A549 (cell line): Measurements from ENCODE around the gene EIF3D. TPM values are rescaled to one million over a fixed set of nuclear protein-coding genes. Genes with fewer than 3 reads are reported as not detected.
"Not testable (repeated sequence)": the region's sequence is repeated elsewhere in the genome, so short reads cannot be mapped to it uniquely, and the experiment has no call there.

Source experiments
- ATAC-seq, 2 experiments: fragments of 200-7000 bp in 1 of 2; fragments of >200 bp in 1 of 2; cut with Nextera tagmentation in 1 of 2; cut with Tn5 transposase in 1 of 2; 3 replicates each; pipeline versions ENCODE4 v1.8.0 to v1.9.1; 2018 to 2020; ENCODE audit warnings: mild to moderate bottlenecking in 1 of 2, moderate library complexity in 1 of 2
- CTCF ChIA-PET: fragments of 300-600 bp; sonication (Branson Sonifier 250); formaldehyde crosslinking; extraction: SDS; loops from one replicate; lab custom pipeline; 2021; ENCODE audit warnings: antibody characterized with exemption, inconsistent platforms; lab: Yijun Ruan, JAX
- POLR2A ChIA-PET: fragments of 350-600 bp; formaldehyde crosslinking; extraction: SDS; loops from one replicate; lab custom pipeline; 2021; ENCODE audit warnings: antibody characterized with exemption, inconsistent platforms; lab: Yijun Ruan, JAX
- DNase-seq, 2 experiments: peaks; one replicate each; pipeline versions ENCODE4 v3.0.0 to v3.0.0-alpha.2; 2011 to 2016; ENCODE audit warnings: low read depth in 1 of 2, low spot score in 1 of 2
- FAIRE-seq: peaks from 2 replicates; lab custom pipeline; 2011; peaks lifted over from hg19 to GRCh38; lab: Jason Lieb, UNC
- H3K27ac ChIP-seq, 2 experiments: fragments of >200 bp; sonication (Bioruptor Twin); formaldehyde crosslinking; 3 replicates each; pipeline ENCODE4 v1.5.1; 2016 to 2017
- H3K4me1 ChIP-seq: fragments of >200 bp; sonication (Bioruptor Twin); formaldehyde crosslinking; 3 replicates; pipeline ENCODE4 v1.6.1; 2016
- H3K4me2 ChIP-seq: fragments of >200 bp; sonication (Bioruptor Twin); formaldehyde crosslinking; 3 replicates; pipeline ENCODE4 v1.6.1; 2016
- H3K4me3 ChIP-seq: fragments of >200 bp; sonication (Bioruptor Twin); formaldehyde crosslinking; 3 replicates; pipeline ENCODE4 v1.5.1; 2016
- H3K9me3 ChIP-seq: fragments of >200 bp; sonication (Bioruptor Twin); formaldehyde crosslinking; 3 replicates; pipeline ENCODE4 v1.6.1; 2016
- ATOH8 ChIP-seq: fragments of 250-450 bp; sonication (Bioruptor Pico); IDR thresholded peaks from 2 replicates; pipeline ENCODE4 v1.5.0; 2020; ENCODE audit warnings: low read depth, mild to moderate bottlenecking, moderate library complexity
- BCL3 ChIP-seq: fragments of >200 bp; sonication (Bioruptor Twin); formaldehyde crosslinking; IDR thresholded peaks from 3 replicates; pipeline ENCODE4 v1.6.1; 2016
- BHLHE40 ChIP-seq: IDR thresholded peaks from 2 replicates; pipeline ENCODE4 v1.6.1; 2012; ENCODE audit warnings: low read depth, low read length, inconsistent platforms
- CBX8 ChIP-seq: fragments of 200-600 bp; sonication (generic); IDR thresholded peaks from 2 replicates; pipeline ENCODE4 v1.6.1; 2016
- CTCF ChIP-seq: fragments of >200 bp; sonication (Bioruptor Twin); formaldehyde crosslinking; IDR thresholded peaks from 3 replicates; pipeline ENCODE4 v1.5.1; 2016
- FOSL2 ChIP-seq, 2 experiments: fragments of 450-650 bp in 1 of 2; fragments of >200 bp in 1 of 2; sonication (Bioruptor Twin) in 1 of 2; formaldehyde crosslinking; IDR thresholded peaks; 2 replicates each; pipeline versions ENCODE4 v1.5.0 to v1.6.1; 2016 to 2020; ENCODE audit warnings: mild to moderate bottlenecking in 1 of 2, moderate library complexity in 1 of 2
- FOXS1 ChIP-seq: fragments of 250-450 bp; sonication (Bioruptor Pico); IDR thresholded peaks from 2 replicates; pipeline ENCODE4 v1.5.0; 2020; ENCODE audit warnings: mild to moderate bottlenecking, moderate library complexity
- HOXB13 ChIP-seq: fragments of 250-450 bp; sonication (Bioruptor Pico); IDR thresholded peaks from 2 replicates; pipeline ENCODE4 v1.5.0; 2020; ENCODE audit warnings: low read depth, mild to moderate bottlenecking, moderate library complexity
- HOXB5 ChIP-seq: fragments of 250-450 bp; sonication (Bioruptor Pico); IDR thresholded peaks from 2 replicates; pipeline ENCODE4 v1.5.0; 2020; ENCODE audit warnings: mild to moderate bottlenecking, moderate library complexity
- JUN ChIP-seq, 2 experiments: fragments of >200 bp; sonication (Bioruptor Twin); formaldehyde crosslinking; IDR thresholded peaks; 2 replicates in 1 of 2; 3 replicates in 1 of 2; pipeline ENCODE4 v1.6.1; 2016 to 2017
- KDM1A ChIP-seq: fragments of 200-600 bp; sonication (generic); IDR thresholded peaks from 2 replicates; pipeline ENCODE4 v1.6.1; 2016; ENCODE audit warnings: low read depth, mild to moderate bottlenecking
- MAX ChIP-seq: IDR thresholded peaks from 2 replicates; pipeline ENCODE4 v1.6.1; 2012
- MYC ChIP-seq: IDR thresholded peaks from 2 replicates; pipeline ENCODE4 v1.6.1; 2012; ENCODE audit warnings: mild to moderate bottlenecking, inconsistent platforms, low read length, improper control_type of control experiment, borderline replicate concordance
- NFE2L2 ChIP-seq: fragments of 150-350 bp; conservative IDR thresholded peaks from 2 replicates; pipeline ENCODE4 v1.6.1; 2014; ENCODE audit warnings: low read length
- PHF8 ChIP-seq: fragments of 200-600 bp; sonication (generic); IDR thresholded peaks from 2 replicates; pipeline ENCODE4 v1.6.1; 2016; ENCODE audit warnings: low read depth, mild to moderate bottlenecking, antibody characterized with exemption, moderate library complexity, borderline replicate concordance
- RARB ChIP-seq: fragments of 250-450 bp; sonication (Bioruptor Pico); IDR thresholded peaks from 2 replicates; pipeline ENCODE4 v1.8.0; 2021; ENCODE audit warnings: mild to moderate bottlenecking, moderate library complexity
- SMC3 ChIP-seq: fragments of >200 bp; sonication (Bioruptor Twin); formaldehyde crosslinking; IDR thresholded peaks from 3 replicates; pipeline ENCODE4 v1.6.1; 2018; ENCODE audit warnings: inconsistent platforms
- ZNF302 ChIP-seq: fragments of 250-450 bp; sonication (Bioruptor Pico); IDR thresholded peaks from 2 replicates; pipeline ENCODE4 v1.9.0; 2021; ENCODE audit warnings: inconsistent platforms, mild to moderate bottlenecking, moderate library complexity
- WGBS: methylation state at CpG from one replicate; pipeline ENCODE4 v1.1.6; 2017; ENCODE audit errors: missing lambda C conversion rate; 5-methylcytosine and 5-hydroxymethylcytosine counted together
- polyA plus RNA-seq, 4 experiments: library from polyadenylated mRNA; depleted of rRNA in 3 of 4; stranded (reverse); fragments of >200 nt; fragmentation: RNase III in 1 of 4; extraction: RNeasy Plus Mini Kit Qiagen cat#74134 plus additional on column Dnase treatment in 1 of 4; gene quantifications; 2 replicates in 3 of 4; 3 replicates in 1 of 4; pipeline ENCODE4 v1.2.3, GENCODE V29; 2011 to 2017
- TF ChIP-seq, protein P1 (sequence below): IDR thresholded peaks from 2 replicates; pipeline ENCODE4 v1.6.1; 2012
- TF ChIP-seq, protein P2 (sequence below): fragments of 450-650 bp; IDR thresholded peaks from 2 replicates; pipeline ENCODE4 v1.6.1; 2014; ENCODE audit warnings: antibody characterized with exemption
- TF ChIP-seq, protein P3 (sequence below): IDR thresholded peaks from 2 replicates; pipeline ENCODE4 v1.6.1; 2012; ENCODE audit warnings: low read depth, borderline replicate concordance

The EIF3D gene
- polyA plus RNA-seq, 2 of the 4 experiments (the other 2 are of a cell fraction) = 171 to 304 TPM

DNA sequence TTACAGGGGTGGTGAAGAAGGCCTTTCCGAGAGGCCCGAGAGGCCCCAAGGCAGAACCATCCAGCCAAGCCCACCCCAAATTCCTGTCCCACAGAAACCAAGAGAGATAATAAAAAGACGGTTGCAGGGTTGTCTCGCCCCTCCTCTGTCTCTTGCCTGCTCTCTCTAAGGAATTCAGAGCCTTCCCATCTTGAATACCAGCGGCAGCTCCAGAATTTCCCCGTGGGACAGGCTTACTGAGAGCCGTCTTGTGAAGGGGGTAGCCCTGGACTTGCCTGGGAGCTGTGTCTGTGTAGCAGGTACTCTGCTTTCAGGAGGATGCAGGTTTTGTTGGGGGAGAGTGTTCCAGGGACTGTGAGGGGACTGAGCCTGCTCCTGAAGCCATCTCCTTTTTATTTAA, 9.6 kb upstream of the EIF3D start:
- POLR2A ChIA-PET = no interaction called here
- no peak overlapping the region for H3K4me3 ChIP-seq
- H3K4me2 ChIP-seq = no peak overlapping the region
- no peak for ATAC-seq
- TF ChIP-seq ZNF302 = no peak
- TF ChIP-seq MYC = no peak
- TF ChIP-seq JUN (IDR thresholded peaks at IDR 0.05) = no peak
- TF ChIP-seq BCL3 = no peak
- TF ChIP-seq, protein P1, sequence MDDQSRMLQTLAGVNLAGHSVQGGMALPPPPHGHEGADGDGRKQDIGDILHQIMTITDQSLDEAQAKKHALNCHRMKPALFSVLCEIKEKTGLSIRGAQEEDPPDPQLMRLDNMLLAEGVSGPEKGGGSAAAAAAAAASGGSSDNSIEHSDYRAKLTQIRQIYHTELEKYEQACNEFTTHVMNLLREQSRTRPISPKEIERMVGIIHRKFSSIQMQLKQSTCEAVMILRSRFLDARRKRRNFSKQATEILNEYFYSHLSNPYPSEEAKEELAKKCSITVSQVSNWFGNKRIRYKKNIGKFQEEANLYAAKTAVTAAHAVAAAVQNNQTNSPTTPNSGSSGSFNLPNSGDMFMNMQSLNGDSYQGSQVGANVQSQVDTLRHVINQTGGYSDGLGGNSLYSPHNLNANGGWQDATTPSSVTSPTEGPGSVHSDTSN = no peak
- TF ChIP-seq PHF8 = no peak
- no peak for TF ChIP-seq RARB (CRISPR knock-in tag)
- no peak for TF ChIP-seq NFE2L2
- TF ChIP-seq BHLHE40 = no peak
- no peak for TF ChIP-seq HOXB5
- no peak for TF ChIP-seq SMC3
- no peak for TF ChIP-seq FOSL2 (IDR thresholded peaks at IDR 0.05)
- no peak for TF ChIP-seq FOSL2 (CRISPR knock-in tag; IDR thresholded peaks at IDR 0.05)
- TF ChIP-seq, protein P2, sequence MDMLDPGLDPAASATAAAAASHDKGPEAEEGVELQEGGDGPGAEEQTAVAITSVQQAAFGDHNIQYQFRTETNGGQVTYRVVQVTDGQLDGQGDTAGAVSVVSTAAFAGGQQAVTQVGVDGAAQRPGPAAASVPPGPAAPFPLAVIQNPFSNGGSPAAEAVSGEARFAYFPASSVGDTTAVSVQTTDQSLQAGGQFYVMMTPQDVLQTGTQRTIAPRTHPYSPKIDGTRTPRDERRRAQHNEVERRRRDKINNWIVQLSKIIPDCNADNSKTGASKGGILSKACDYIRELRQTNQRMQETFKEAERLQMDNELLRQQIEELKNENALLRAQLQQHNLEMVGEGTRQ = no peak
- no peak for TF ChIP-seq MAX
- TF ChIP-seq KDM1A = no peak
- no peak for TF ChIP-seq FOXS1 (CRISPR knock-in tag)
- TF ChIP-seq, protein P3, sequence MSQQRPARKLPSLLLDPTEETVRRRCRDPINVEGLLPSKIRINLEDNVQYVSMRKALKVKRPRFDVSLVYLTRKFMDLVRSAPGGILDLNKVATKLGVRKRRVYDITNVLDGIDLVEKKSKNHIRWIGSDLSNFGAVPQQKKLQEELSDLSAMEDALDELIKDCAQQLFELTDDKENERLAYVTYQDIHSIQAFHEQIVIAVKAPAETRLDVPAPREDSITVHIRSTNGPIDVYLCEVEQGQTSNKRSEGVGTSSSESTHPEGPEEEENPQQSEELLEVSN = no peak
- TF ChIP-seq ATOH8 = no peak
- TF ChIP-seq, all 56 proteins: peak for 0
- FAIRE-seq (no peak), DNase-seq (no peak)
- Histone ChIP-seq H3K4me1 (peaks cover 14% of the 10 kb centered on the region), H3K27ac (no peak overlapping the region), H3K9me3 (no peaks in the 10 kb centered on the region)
- 76% methylated on average over 7 of the region's 7 CpGs for WGBS
- CTCF ChIA-PET = interaction anchor here (1.3 kb wide), 2 partner anchors 9 to 219 kb away, joined by 3 to 4 read pairs; no protein-coding TSS in a partner anchor

GRCh38 chr22:36536717-36537116, 7.8 kb upstream of the EIF3D start:
- ChIA-PET POLR2A (no interaction called here), CTCF (interaction anchor here (1.0 kb wide), 2 partner anchors 9 to 10 kb away, joined by 3 read pairs; no protein-coding TSS in a partner anchor)
- H3K4me3 ChIP-seq = no peak overlapping the region
- H3K9me3 ChIP-seq = no peaks in the 10 kb centered on the region
- H3K27ac ChIP-seq = no peak overlapping the region
- FAIRE-seq (no peak), DNase-seq (no peak), ATAC-seq (no peak)
- 20% methylated on average over 1 of the region's 7 CpGs for WGBS
- TF ChIP-seq CBX8 (no peak), MAX (no peak), CTCF (no peak), HOXB13 (no peak)
- TF ChIP-seq, protein P1 = no peak
- peaks cover 6% of the 10 kb centered on the region for H3K4me1 ChIP-seq
- H3K4me2 ChIP-seq = no peak overlapping the region

DNA sequence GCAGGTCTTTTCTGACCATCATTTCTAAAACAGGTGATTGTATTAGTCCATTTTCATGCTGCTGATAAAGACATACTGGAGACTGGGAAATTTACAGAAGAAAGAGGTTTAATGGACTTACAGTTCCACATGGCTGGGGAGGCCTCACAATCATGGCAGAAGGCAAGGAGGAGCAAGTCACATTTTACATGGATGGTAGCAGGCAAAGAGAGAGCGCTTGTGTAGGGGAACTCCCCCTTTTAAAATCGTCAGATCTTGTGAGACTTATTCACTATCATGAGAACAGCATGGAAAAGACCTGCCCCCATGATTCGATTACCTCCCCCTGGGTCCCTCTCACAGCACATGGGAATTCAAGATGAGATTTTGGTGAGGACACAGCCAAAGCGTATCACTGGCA, 4.4 kb upstream of the EIF3D start:
- WGBS = 80% methylated on average over 4 of the region's 4 CpGs
- H3K4me2 ChIP-seq, H3K9me3 ChIP-seq, POLR2A ChIA-PET, H3K27ac ChIP-seq, FAIRE-seq, ATAC-seq, H3K4me1 ChIP-seq, DNase-seq, H3K4me3 ChIP-seq: not testable (repeated sequence)
- CTCF ChIA-PET = interaction anchor here (0.6 kb wide), 1 partner anchor 20 kb away, joined by 5 read pairs; no protein-coding TSS in a partner anchor
